HG02642 (cell line): ENCODE results near the gene C2.

Source experiments
- ATAC-seq: cut with Tn5 transposase; IDR thresholded peaks from one replicate; pipeline ENCODE4 v1.9.1; 2021; ENCODE audit warnings: mild to moderate bottlenecking; ENCODE audit not compliant: unreplicated experiment, poor library complexity

Gene C2

DNA sequence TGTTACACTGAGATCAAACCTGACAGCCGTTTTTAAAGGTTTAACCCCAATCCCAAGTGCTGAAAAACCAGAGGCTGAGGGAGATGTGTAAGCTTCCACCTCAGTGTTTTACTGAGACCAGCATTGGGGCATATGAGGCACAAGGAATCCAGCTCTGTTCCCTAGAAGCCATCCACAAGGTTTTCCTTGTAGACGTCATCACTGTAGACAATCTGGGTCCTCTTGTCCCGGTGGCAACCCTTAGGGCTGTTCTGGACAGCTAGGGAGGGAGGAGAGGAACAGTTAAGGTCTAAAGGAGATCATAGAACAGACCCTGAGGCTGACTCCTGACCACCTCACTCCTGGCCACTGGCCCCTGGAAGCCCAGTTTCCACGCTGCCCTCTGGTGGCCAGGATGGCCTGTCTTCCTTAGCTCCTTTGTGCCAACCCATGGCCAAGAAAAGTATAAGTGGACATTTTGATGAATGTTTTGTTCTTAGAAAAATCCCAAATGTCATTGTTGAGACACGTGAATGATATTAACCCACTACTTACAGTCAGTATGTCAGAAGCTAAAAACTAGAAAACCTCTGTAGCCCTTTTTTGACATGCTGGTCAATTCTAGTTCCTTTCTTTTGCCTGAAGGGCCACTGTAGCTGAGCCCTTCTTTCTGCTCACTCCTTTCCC lies 24.8 kb downstream of the C2 start:
- ATAC-seq: no peak

DNA sequence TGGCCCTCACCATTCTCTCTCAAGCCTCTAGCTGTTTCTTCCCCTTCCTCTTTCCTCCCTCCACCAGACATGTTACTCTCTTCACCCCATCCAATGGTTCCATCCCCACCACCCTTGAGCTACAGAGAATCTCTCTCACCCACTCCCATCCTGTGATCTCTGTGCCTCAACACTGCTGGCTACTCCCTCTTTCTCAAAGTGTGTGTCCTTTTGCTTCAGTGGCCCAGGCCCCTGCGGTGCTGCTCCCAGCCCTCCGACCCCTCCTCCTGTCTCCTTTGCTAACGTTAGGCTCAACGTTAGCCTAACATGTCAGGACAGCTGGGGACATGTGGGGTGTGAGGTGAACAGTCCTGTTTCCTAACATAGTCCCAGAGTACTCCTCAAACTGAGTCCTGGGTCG lies 25.4 kb downstream of the C2 start:
- ATAC-seq: no peak

DNA sequence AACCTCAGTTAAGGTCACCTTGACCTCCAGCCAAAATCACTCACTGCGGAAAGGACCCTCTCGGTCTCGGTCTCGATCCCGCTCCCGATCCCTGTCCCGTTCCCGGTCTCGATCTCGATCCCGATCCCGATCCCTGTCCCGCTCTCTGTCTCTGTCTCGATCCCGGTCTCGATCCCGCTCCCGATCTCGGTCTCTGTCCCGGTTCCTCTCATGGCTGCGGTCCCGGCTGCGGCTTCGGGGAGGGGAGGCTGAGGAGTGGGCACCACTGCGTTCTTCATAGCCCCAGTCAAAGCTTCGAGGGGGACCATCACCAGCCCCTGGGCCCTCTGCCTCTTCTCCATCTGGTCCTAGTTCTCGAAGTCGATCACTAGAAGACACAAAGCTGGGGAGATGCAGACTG lies 27.0 kb downstream of the C2 start:
- no peak for ATAC-seq

DNA sequence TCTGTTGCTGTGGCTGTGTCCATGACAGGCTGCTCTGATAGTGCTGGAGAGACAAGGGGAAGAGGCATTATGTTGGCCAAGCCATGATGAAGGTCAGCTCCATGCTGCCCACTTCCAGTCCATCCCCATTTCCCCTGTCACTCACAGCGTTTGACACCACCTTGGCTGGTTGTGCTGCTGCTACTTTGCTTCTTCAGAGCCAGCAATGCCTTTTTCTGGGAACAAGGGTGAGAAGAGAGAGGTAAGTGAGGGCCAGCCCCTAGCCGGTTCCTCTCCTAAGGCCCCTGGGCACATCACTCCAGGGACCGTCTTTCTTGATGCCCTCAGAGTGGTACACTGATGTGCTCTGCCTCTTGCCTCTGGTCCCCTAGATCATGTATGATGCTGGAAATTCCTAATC lies 29.3 kb downstream of the C2 start:
- ATAC-seq: no peak

DNA sequence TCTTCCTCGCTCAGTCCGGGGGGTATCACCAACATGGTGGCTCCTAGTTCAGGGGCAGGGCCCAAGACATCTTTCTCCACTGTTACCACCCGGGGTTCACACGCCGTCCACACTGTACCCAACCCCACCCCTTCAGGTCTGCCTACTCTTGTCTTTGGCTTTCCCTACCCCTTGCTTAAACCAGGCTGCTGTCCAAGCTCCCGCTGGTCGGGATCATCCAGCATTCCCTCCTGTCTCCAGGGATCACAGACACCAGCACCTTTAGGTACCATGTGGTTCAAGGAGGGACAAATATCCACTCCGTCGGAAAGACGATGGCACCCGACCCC lies 30.9 kb downstream of the C2 start:
- peak; percentile 10 for ATAC-seq

DNA sequence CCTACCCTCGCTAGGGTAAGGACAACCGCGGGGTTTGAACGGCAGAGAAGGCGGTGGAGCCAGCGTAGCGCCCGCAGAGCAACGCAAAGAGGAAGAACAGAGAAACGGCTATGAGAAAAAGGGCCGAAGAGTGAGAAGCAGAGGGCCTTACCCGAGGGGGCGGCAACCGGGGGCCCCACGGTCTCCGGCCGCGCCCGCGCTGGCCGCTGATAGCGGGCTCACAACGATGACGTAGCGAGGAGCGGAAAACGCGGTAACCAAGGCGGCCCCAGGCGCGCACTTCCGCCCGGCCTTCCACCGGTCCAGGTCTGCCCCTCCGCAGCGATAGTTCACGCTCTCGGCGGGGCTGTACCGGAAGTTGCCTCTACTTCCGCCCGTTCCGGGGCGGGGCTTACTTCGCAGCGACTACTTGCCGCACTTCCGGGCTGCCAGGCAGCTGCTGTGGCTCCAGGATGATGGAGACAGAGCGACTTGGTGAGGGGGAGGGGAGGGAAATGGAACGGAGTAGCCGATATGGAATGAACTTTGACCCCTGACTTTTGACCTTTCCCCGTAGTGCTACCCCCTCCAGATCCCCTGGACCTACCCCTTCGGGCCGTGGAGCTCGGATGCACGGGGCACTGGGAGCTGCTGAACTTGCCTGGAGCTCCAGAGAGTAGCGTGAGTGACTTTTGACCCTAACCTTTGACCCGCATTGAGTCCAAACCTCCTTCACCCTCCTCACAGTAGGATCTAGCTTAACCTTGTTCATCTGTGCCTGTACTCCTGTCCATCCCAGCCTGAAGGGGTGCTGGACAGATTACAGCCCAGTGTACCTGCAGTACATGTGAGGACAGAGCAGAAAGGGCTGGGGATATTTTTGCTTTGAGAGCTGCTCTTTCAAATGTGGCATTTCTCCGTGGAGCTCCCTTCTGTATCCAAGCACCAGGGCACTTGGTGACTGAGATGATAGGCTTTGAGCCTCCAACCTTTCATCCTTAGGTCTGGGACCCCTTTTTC lies 31.5 kb downstream of the C2 start, which contains the start of the genes NELFE and SKIC2:
TSS of gene NELFE (minus strand) at position 231 of the 999 bp plus-strand sequence. CDS start 525 bp downstream, outside the sequence.
TSS of gene SKIC2 (plus strand) at position 435 of the 999 bp plus-strand sequence. CDS start at position 453, 18 bp downstream.
- peak; percentile 94 for ATAC-seq

DNA sequence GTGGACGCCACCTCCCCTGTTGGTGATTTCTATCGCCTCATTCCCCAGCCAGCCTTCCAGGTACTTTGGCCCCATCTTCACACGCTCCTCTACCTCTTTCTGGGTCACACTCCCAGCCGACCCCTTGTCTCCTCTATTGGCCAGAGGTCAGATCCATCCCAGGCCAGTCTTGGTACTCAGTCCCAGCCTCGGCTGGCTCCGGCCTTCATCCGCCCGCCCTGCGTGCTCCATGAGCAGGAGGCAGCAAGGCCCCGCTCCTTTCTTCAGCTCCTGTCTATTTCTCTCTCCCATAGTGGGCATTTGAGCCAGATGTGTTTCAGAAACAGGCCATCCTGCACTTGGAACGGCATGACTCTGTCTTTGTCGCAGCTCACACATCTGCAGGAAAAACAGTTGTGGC lies 34.1 kb downstream of the C2 start:
- no peak for ATAC-seq

DNA sequence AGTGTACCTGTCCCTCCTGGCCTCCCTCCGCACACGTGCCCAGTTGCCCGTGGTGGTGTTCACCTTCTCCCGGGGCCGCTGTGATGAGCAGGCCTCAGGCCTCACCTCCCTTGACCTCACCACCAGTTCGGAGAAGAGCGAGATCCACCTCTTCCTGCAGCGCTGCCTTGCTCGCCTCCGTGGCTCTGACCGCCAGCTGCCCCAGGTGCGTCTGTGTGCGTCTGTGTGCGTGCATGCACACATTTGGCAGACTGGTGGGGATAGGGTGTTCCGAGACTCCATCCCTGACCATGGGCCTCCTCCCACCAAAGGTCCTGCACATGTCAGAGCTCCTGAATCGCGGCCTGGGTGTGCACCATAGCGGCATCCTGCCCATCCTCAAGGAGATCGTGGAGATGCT lies 36.4 kb downstream of the C2 start:
- no peak for ATAC-seq

DNA sequence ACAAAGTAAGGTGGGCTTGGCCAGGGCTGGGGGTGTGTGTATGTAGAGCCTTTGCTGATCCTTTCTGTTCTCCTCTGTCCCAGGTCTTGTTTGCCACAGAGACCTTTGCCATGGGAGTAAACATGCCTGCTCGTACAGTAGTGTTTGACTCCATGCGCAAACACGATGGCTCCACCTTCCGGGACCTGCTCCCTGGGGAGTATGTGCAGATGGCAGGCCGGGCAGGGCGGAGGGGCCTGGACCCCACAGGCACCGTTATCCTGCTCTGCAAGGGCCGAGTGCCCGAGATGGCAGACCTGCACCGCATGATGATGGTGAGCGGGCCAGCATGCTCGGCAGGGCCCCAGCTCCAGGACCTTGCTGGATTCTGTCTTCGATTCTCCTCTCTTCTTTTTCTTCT lies 38.2 kb downstream of the C2 start:
- no peak for ATAC-seq

DNA sequence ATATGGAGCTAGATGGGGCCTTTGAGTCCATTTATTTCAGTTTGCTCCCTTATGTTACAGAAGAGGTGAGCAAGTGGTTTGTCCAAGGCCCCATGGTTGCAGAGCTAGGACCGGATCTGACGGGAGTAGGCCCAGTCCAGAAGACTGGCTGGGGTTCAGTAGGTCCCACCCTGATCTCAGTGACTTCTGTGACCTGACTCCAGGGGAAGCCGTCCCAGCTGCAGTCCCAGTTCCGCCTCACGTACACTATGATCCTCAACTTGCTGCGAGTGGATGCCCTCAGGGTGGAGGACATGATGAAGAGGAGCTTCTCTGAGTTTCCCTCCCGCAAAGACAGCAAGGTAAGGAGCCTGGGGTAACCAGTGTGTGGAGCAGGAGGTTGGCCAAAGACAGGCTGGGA lies 39.0 kb downstream of the C2 start:
- no peak for ATAC-seq

DNA sequence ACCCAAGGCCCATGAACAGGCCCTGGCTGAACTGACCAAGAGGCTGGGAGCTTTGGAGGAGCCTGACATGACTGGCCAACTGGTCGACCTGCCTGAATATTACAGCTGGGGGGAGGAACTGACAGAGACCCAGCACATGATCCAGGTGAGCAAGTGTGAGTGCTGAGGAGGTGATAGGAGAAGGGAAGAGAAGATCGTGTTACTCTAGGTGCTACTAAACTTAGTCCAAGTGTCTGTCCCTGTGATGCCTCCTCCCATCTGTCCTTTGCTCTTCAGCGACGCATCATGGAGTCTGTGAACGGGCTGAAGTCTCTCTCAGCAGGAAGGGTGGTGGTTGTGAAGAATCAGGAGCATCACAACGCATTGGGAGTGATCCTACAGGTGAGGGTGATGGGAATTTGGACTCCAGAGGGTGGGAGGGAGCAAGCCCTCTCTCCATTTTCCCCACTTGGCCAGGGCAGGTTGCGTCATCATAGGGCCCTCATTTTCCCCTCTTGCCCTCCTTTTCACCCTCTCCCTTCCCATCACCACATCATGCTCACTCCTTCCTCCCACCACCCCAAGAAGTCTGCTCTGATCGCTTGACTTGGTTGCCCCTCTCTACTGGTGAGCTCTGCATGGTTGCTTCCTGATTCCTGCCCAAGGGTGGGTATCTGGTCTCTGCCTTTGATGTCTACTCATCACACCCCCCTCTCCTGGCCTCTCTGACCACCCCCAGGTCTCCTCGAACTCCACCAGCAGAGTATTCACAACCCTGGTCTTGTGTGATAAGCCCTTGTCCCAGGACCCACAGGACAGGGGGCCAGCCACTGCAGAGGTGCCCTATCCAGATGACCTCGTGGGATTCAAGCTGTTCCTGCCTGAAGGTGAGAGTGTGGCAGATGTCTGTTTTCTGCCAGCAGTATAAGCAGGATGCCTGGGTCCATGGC lies 39.7 kb downstream of the C2 start:
- no peak for ATAC-seq

DNA sequence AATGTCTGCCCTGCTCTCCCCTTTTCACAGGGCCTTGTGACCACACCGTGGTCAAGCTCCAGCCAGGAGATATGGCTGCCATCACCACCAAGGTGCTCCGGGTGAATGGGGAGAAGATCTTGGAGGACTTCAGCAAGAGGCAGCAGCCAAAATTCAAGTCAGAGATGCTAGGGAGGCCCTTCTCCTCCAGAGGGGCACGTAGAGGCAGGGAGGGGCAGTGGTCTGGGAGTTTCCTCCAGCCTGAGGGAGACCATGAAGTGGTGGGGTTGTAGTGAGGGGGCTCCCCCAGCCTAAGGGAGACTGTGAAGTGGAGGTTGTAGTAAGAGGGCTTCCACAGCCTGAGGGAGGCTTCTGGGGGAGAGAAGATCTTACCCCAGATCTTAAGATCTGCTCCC lies 40.4 kb downstream of the C2 start:
- ATAC-seq: no peak

DNA sequence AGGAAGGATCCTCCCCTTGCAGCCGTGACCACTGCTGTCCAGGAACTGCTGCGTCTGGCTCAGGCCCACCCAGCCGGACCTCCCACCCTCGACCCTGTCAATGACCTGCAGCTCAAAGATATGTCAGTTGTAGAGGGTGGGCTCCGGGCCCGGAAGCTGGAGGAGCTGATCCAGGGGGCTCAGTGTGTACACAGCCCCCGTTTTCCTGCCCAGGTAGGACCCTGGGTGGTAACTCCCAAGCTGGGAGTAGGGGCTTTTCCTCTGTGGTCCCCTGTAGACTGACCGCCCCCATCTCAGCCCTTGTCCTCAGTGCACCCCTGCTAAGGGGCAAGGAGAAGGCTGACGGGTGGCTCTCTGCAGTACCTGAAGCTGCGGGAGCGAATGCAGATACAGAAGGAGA lies 40.8 kb downstream of the C2 start:
- no peak for ATAC-seq

DNA sequence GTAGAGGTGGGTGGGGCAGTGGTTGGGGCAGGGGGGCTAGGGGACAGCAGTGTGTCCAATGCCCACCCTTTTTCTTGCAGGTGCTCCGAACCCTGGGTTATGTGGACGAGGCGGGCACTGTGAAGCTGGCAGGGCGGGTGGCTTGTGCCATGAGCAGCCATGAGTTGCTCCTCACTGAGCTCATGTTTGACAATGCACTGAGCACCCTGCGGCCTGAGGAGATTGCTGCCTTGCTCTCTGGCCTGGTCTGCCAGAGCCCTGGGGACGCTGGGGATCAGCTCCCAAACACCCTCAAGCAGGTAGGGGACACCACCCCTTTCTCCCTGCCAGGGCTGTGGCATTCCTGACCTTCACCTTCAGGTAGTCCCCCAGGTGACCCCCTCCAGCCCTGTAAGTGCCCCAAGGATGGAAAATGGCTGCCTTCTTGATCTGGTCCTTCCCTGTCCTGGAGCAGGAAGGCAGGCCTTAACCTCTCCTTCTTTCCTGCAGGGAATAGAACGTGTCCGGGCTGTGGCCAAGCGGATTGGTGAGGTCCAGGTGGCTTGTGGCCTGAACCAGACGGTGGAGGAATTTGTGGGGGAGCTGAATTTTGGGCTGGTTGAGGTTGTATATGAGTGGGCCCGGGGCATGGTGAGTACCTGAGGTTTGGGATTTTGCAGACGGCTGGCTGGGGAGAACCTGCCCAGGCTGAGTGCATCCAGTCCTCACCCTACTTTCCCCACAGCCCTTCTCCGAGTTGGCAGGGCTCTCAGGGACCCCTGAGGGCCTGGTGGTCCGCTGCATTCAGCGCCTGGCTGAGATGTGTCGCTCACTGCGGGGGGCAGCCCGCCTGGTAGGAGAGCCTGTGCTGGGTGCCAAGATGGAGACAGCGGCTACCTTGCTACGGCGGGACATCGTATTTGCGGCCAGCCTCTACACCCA lies 41.5 kb downstream of the C2 start:
- ATAC-seq: no peak

DNA sequence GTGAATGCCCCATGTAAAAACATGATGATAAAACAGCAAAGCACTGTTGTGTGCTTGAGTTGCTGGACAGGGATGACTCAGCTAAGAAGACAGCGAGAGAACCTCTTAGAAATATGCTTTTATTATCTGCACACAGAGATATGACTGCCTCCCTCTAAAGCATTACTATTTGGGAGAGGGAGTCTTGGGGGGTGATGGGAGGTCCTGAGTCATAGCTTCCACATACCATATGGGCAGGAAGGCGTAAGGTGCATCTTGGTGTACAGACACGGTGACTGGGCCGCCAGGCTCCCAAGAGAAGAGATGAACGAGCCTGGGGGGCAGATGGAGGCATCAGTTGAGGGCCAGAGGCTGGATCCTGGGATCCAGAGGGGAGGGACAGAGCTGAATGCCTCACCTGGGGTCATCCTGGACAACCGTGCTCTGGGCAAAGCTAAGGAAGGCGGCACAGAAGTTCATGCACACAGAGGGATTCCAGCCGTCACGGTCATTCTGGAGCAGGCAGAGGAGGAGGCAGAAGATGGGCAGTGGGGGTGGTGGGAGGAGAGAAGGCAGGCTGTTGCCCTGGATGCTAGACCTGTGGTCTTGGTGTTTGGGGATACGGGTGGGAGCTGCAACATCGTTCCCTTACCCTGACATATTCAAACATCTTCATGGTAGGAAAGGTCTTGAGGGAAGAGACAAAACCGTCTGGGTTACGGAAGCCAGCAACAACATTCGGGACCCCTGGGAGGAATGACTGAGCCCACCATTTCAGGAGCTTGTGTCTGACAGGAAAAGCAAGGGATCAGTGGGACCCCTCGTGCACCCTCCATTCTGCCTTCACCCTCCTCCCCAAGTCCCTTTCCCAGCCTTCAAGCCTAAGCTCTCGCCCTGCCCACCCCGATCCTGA lies 42.4 kb downstream of the C2 start:
- ATAC-seq: no peak

DNA sequence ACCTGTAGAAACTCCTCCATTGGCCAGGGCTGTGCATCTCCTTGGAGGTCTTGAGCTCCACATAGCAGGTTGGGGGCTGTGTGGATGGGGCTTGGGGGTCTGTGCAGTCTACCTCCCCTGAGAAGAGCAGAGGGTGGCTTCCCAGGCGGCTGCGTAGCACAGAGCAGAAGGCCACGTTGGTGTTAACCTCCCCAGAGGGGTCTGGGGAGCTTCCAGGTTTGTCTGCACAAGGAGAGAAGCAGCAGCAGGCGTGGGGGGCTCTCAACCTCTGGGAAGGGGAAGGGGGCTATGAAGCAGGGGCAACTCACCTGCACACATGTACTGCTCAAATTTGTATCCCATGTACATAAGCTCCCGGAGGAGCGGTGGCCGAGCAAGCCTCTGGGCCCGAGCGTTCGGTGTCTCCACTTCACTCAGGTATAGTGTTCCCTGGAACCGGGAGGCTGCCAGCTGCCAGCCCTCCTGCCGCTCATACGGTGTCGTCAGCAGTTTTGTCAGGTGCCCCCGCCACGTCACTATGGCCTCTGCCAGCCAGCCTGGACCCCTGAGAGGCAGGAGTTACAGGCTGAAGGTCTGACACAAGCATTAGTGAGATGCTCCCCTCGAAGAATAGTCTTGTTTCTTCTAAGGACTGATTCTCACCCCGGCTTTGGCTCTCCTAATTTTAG lies 43.2 kb downstream of the C2 start:
- no peak for ATAC-seq

DNA sequence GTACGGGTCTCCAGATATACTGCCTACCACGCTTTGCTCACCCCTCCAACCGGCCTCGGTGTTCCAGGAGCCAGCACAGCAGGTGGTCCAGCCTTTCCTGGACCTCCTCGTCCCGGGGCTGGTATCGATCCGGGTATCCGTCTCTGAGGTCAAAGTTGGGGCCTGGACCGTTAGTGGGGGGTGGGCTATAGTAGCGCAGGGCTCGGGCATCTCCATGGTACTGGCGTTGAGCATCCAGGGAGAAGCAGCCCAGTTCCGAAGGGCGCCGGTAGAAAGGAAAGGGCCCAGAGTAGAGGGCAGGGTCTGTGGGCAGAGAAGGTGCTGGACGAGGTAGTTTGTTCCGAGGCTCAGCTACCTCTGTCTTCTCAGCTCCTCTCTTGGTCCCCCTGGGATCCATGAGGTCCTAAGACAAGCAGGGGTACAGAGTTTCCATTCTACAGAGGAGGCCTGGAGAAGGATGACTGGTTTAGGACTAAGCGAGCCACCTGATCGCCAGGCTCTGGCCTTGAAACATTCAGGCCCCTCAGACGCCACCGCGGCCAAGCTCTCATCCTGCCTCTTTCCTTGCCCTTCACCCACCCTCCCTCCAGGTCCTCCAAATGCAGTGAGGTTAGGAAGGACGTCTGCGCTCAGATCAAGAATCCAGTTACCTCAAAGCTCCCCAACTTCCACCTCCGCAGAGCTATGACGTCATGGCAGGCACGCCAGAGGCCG lies 43.9 kb downstream of the C2 start:
- no peak for ATAC-seq
